Bronchial epithelial cell (primary cell): Measurements from ENCODE around the gene AMOT. TPM values are rescaled to one million over a fixed set of nuclear protein-coding genes. Genes with fewer than 3 reads are reported as not detected.

Source experiments
- DNase-seq: peaks from one replicate; pipeline ENCODE4 v3.0.0-alpha.2; 2010; ENCODE audit warnings: low read depth
- FAIRE-seq: peaks from 2 replicates; lab custom pipeline; 2011; peaks lifted over from hg19 to GRCh38; lab: Jason Lieb, UNC
- H3K27me3 ChIP-seq: 2 replicates; pipeline ENCODE4 v1.5.1; 2011; ENCODE audit warnings: low read length; ENCODE audit not compliant: control insufficient read depth, insufficient read depth
- H3K36me3 ChIP-seq: 2 replicates; pipeline ENCODE4 v1.5.1; 2011; ENCODE audit warnings: low read length; ENCODE audit not compliant: control insufficient read depth, insufficient read depth
- H3K4me3 ChIP-seq: 2 replicates; pipeline ENCODE4 v1.5.1; 2011; ENCODE audit warnings: mild to moderate bottlenecking, low read depth, low read length, control low read depth
- CTCF ChIP-seq: IDR thresholded peaks from 2 replicates; pipeline ENCODE4 v1.5.1; 2011; ENCODE audit warnings: mild to moderate bottlenecking, moderate library complexity, low read length, control low read depth, inconsistent platforms; ENCODE audit not compliant: insufficient read depth, severe bottlenecking
- total RNA-seq: library from RNA; depleted of rRNA; stranded (reverse); fragments of >200 nt; gene quantifications from 2 replicates; pipeline ENCODE4 v1.2.1, GENCODE V29; 2014

Gene AMOT
- total RNA-seq, 1 donor from 2014 or later, result under 0.01 TPM

DNA sequence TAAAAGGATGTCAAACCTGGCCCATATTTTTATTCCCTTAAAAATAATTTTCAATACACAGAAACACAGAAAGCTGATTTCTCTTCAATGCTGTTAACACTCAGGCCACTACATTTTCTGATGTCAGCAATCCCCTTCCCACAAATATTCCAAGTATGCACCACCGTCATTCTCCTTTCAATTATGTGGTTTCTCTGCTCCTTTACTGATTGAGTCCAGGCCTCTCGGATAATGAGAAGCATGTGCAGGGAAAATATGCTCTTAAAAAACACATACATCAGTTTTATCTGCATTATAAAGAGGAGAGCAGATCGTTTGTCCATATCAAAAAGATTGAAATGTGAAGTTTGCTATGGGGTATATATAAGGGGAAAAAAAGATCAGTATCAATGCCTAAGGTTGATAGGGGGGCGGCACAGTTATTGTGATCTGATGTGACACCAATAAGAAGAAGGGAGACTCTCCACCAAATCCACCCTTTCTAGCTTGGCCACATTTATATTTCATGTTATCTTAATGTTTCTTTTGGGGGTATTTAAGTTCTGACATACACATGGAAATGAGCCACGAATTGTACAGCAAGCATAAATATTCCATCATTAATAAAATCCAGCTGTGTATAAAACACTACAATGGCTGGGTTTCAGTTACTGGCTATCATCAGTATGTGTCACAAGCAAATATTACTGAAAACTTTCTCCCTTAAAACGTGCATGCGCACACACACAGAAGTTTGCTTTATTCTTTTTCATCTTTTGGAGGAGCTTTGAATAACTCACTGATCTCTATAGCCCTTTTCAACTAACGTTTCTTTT lies 6.4 kb downstream of the AMOT start:
- DNase-seq (no peak), FAIRE-seq (no peak)
- H3K27me3 ChIP-seq, result no peaks in the 10 kb centered on the region
- H3K4me3 ChIP-seq, result no peak overlapping the region
- TF ChIP-seq CTCF, result no peak
- H3K36me3 ChIP-seq, result no peaks in the 10 kb centered on the region

DNA sequence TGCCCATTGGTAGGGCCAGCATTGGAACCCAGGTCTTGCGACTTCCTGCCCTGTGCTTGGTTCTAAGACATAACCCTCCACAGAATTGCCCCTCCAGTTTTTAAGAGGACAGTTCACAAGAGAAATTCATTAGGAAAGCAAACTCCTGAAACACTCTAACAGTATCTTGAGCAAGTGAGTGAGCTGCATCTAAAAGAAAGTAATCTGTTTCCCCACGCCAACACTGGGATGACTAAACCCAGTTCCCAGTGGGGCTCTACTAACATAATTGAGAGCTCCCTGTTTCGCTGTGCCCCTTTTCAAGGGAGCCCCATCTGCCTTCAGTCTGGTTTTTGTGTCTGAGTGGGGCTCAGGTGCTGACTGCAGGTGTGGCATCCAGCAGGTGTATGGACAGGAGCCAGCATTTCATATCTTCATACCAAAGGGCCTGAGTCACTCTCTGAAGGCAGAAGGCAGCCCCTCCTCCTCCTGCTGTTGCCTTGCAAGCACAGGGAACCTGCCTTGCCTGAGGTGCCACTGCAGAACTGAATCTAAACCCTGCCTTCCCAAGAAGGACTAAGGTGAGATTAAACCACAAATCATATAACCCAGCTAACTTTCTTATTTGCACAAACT lies 8.0 kb downstream of the AMOT start:
- Histone ChIP-seq H3K36me3 (no peaks in the 10 kb centered on the region), H3K27me3 (no peaks in the 10 kb centered on the region), H3K4me3 (no peak overlapping the region)
- TF ChIP-seq CTCF, result no peak
- FAIRE-seq, result no peak
- DNase-seq, result peak; percentile 69

- no peak for FAIRE-seq
- DNase-seq, result peak; percentile 7
- no peak for TF ChIP-seq CTCF
- H3K27me3 ChIP-seq, result no peaks in the 10 kb centered on the region
- H3K36me3 ChIP-seq, result no peaks in the 10 kb centered on the region
- H3K4me3 ChIP-seq, result no peak overlapping the region
Measured at GRCh38 chrX:112830540-112830939, 10.1 kb downstream of the AMOT start.

GRCh38 chrX:112827292-112827903 lies 13.2 kb downstream of the AMOT start:
- no peak for FAIRE-seq
- no peaks in the 10 kb centered on the region for H3K27me3 ChIP-seq
- H3K36me3 ChIP-seq, result no peaks in the 10 kb centered on the region
- H3K4me3 ChIP-seq, result no peak overlapping the region
- DNase-seq, result no peak
- no peak for TF ChIP-seq CTCF

DNA sequence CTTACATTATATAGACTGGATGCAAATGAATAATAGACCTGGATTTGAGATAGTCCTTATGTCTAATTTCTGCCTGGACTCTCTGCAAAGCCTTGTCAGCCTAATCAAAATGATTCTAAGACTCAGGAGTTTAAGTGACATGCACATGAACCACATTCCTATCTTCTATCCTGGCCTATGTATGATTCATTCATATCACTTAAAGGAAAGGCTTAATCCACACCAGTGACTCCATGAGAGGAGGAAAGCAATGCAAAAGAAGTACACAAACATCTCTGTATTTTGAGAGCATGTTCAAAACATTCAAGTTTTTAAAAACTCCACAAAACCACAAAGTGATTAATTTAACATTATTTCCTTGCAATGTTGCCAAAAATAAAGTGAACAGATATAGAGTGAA lies 14.6 kb downstream of the AMOT start:
- TF ChIP-seq CTCF, result no peak
- no peak for FAIRE-seq

More for the DNA sequence above, 14.6 kb downstream of the AMOT start:
- no peaks in the 10 kb centered on the region for H3K36me3 ChIP-seq
- no peaks in the 10 kb centered on the region for H3K27me3 ChIP-seq
- H3K4me3 ChIP-seq, result no peak overlapping the region
- no peak for DNase-seq
